COR-L47 (cell line): ENCODE data around the gene SOX5.
"Not testable (repeated sequence)": the region's sequence is repeated elsewhere in the genome, so short reads cannot be mapped to it uniquely, and the experiment has no call there.

Experiments used
- DNase-seq: peaks from one replicate; lab custom pipeline; 2025; lab: John Stamatoyannopoulos, UW

Gene SOX5

GRCh38 chr12:23909551-23909950, 39.9 kb downstream of the SOX5 start:
- DNase-seq = no peak

DNA sequence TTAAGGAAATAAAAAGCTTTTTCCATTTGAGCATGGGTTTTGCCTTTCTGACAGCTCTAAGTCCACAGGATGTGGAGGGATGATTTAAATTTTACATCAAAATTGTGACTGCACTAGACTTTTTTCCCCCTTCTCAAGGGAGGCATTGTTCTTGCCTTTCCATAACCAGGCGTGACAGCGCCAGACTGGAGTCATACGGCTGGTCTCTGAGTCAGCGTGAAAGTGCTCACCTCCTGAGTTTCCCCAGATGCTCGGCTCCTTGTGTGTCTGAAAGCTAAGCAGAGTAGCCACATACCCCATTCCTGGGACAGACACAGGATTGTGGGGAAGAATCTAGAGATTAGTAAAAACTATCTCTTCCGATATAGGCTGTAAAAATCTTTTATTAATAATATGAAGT, 43.1 kb downstream of the SOX5 start:
- DNase-seq = no peak

GRCh38 chr12:23899434-23899833, 50.0 kb downstream of the SOX5 start:
- no peak for DNase-seq

DNA sequence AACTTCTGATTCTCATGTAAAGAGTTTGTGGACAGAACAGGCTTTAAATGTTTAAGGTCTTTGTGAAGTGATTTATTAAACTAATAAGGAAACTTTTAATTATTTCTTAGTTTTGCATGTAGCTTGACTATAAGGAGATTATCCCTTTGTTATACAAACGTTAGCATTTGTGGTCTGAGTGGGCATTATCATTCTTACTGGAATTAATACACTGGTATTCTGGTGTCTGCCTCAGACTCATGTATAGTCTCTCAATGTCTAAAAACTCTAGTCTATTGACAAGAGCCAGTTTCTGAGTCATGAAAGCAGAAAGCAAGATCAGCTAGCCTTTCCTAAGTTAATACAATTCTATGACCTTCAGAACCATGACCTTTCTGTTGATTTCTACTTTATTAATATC, 51.3 kb downstream of the SOX5 start:
- DNase-seq = no peak

DNA sequence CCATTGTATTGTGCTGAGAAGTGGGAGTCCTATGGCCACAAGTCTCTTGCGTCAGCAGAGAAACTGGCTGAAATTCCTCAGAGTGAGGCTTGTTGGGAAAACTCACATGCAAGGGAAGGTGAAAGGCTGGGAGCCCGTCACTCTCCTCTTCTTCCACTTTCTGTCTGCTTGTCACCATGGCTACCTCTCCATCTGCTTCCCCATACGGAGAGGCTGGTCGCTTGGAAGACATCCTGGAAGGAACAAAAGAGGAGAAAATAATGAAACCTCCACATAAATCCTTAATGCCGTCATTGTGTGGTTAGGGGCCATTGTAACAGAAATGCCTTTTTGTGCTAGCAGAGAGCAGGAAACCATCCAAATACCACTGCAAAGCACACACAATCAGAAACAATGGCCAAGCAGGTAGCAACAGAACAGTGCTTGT, 53.7 kb downstream of the SOX5 start:
- DNase-seq = peak; percentile 11

- DNase-seq = no peak
Observed at GRCh38 chr12:23893611-23894010, 55.9 kb downstream of the SOX5 start.

DNA sequence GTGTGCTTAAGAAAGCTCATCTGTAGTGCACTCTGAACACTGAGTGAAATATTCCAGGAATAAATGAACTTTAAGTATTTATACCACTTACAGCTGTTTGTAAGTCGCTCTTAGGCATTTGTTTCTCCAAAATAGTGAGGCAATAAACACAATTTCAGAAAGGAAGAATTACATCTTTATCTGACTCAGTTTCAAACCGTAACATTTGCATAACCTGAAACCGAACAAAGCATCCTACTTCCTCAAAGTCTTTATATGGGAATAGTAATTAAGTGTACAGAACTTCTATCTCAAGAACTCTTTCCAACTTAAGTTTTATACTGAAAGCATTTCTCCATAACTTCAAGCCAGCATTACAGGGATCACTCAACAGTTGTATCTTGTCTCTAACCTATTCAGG, 58.4 kb downstream of the SOX5 start:
- no peak for DNase-seq

- DNase-seq = no peak
Observed at GRCh38 chr12:23889069-23889440, 60.4 kb downstream of the SOX5 start.

DNA sequence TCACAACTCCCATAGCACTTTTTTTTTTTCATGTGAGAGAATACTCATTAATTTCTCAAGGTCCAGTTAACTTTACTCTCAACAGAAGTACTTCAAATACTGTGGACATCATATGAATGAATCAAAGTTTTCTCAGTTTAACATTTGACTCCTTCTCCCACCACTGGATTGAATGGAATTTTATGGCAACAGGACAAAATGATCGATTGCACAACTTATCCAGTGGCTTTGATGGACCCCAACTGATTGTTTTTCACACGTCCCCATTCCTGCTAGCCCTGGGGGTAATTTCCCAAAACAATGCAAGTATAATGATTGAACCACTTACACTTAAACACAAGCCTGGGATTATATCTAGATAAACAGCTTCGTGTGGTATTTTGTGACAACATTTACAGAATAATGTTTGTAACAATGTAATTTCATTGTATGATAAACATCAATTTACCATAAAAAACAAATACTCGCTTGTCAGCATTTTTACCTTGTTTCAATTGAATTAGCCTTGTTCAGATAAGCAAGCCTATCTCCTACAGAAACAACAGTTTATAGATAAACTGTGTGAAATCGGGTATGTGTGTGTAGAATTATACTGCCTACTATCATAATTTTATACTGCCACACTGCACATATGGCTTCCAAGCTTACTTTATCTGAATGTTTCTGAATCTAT, 60.9 kb downstream of the SOX5 start:
- DNase-seq = no peak

DNA sequence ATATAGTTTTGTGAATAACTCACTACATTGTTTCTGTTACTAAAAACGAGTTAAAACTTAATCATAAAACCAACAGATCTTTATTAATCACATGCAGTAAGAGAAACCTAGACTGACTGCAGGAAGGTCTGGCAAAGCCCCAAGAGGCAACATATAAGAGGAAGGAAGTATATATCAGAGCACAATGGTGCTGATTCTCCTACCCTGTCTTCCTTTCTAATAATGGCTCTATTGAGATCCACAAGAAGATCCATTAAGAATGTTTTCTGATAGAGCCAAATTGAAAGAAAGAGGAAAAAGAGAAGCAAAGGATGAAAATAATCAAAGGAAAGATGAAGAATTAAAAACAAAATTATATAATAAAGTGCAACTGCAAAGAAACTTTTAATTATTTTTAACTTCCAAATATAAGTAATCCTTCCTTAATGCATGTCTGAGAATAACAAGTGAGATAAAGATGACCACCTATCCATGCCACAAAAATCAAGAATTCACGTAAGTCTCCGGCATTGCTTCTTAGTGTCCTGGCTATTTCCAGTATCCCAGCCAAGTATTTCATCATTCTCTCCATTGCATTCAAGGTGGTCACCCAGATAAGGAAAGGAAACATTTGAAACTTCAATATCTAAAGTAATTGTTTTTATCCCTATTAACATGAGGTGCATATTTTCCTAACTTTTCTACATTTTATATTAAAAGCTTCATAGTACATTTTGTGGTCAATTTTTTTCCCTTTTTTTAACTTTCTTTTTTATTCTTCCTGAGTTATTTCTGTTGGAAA, 62.2 kb downstream of the SOX5 start:
- no peak for DNase-seq

DNA sequence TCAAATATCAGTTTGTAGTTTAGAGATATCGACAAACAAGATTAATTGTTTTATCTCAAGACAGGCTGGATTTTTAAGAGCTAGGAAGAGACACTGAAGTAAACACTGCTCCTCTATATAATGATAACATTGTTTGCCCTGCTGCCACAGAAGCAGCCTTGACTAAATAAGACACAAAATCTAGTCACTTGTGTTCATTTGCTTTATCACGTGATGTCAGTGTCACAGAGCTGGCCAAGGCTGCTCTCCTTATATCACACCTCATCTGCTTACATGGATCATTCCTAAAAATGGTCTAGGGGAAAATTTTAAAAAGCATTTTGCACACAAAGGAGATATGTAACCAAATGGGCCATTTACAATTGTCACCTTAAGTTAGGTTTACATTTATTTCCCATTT, 64.1 kb downstream of the SOX5 start:
- no peak for DNase-seq

GRCh38 chr12:23884909-23885308, 64.6 kb downstream of the SOX5 start:
- DNase-seq = no peak

DNA sequence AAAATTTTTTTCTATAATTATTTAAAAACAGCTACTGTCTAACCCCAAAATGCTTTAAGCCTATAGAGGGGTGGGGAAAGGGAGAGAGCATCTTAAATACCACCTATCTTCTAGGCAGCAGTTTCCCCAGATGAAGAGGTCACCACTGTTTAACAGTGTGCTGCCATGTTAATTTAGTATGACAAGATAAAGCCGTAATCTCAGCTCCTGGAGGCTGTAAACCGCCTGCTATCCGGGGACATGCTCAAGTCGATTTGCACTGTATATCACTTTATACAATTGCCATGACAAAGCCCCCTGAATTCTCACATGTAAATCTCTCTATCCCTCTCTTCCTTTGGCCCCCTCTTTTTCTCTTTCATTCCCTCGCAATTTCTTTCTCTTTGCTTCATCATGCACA, 68.5 kb downstream of the SOX5 start:
- DNase-seq = no peak

DNA sequence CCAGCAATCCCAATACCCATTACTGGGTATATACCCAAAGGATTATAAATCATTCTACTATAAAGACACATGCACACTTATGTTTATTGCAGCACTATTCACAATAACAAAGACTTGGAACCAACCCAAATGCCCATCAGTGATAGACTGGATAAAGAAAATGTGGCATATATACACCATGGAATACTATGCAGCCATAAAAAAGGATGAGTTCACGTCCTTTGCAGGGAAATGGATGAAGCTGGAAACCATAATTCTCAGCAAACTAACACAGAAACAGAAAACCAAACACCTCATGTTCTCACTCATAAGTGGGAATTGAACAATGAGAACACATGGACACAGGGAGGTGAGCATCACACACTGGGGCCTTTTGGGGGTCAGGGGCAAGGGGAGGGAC, 72.9 kb downstream of the SOX5 start:
- not testable (repeated sequence) for DNase-seq

DNA sequence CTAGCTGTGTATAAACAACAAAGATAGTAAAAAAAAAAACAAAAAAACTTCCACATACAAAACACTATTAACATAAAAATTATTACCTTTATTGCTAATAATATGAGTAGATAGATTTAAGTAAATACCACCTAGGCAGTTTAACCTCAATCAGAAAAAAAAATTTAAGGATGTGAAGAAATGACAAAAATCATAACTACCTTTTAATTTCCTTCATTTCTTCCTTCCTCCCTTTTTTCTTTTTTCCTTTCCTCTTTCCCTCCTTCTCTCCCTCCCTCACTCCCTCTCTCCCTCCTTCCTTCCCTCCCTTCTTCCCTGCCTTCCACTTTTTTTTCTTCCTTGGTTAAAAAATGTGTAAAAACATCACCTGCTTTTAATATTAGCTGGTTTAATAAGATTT, 81.7 kb downstream of the SOX5 start:
- no peak for DNase-seq

DNA sequence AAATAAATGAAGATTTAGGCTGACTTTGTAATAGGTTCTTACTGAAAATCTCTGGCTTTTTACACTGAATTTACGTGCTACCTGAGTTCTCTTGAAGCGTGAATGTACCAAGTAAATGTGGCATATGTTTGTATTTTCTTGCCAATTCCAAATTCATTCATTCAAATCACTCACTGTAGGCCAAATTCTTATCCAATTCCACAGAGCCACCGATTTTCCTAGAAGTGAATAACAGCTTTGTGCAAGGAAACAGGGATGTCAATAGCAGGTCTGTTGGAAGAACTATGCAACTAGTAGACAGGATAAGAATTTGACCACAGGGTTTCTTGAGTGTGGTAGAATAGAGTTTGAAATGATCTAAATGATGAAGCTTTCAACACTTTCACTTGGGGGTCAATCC, 86.8 kb downstream of the SOX5 start:
- DNase-seq = no peak

- no peak for DNase-seq
Observed at GRCh38 chr12:23860019-23860418, 89.5 kb downstream of the SOX5 start.

DNA sequence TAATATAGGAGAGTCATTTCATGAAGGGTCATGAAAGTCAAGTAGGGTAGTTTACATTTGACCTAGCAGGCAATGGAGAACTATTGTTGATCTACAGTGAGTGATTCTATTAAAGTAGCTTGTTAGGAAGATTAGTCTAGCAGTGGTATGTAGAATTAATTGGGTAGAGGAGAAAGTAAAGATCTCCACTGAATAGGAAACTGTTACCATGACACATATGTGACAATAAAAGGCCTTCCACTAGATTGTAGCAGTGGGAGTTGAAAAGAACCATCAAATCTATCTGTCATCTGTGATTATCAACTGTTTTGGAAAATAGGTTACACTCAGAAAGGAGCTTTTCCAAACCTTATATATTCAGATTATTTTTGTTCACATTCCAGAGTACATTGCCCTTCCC, 92.3 kb downstream of the SOX5 start:
- DNase-seq = no peak

DNA sequence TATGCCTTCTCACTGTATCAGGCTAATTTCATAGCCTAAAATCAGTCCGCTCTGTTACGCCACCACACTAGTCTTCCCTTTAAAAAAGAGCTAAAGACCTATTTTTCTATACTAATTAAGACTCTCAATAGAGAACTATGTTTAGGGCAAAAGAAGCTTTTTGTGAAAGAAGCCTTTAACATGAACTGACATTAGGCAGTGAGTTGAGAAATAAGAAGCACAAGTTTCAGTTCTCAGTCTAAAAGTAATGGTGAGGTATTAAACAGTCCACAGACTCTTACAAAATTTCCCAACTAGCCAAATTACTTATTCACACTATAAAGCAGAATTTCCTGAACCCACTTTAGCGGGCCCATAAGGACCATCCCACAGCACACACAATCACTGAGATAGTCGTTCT, 93.7 kb downstream of the SOX5 start:
- no peak for DNase-seq

- no peak for DNase-seq
Observed at GRCh38 chr12:23854598-23854997, 94.9 kb downstream of the SOX5 start.

DNA sequence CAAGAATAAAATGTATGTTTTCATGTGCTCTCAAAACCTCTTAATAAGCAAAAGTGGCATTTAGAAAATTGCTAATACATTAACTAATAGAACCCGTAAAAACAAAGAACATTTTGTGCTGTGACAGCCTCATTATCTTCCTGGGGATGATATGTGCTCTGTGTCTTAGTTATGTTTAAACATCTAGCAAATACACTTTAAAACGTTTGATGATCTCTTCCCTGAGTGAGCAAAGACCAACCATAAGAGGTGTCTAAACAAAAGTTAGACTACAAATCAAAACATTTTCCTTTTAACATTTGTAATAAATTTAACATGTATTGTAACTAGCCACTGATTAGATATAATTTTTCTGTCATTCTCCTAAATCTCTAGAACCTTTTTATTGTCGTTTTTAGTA, 95.8 kb downstream of the SOX5 start:
- no peak for DNase-seq

DNA sequence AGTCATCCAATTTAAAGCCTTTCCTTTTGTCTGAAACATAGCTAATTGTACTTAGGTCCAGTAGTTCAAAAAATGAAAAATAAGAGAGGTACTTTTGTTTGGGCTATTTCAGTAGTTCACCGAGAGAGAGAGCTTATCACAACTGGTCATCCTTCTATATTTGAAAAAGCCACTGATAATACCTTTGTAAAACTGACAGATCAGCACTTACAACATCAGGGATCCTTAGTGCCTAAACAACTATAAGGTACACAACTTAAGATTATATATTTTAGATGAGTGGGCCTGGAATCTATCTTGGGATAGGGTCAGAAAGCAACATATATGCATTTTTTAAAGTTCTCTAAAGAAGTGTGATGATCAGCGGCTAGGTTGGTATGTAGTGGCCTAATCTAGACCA, 97.9 kb downstream of the SOX5 start:
- DNase-seq = no peak

DNA sequence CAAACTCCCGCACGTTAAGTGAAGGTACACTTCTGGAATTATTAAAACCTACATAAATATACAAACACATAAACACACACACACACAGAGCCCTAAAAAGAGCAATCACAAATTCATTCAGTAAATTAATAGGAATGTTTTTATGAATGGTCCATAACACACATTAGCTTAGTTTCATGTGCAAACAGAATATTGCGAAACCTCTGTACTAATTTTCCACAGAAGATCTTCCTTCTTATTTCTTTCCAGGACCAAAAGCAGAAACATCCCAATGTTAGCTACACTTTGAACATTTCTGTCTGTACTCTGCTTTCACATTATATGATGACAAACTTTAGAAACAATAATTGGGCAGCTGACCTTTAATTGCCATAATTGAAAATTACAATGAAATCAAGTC, 101.6 kb downstream of the SOX5 start:
- DNase-seq = no peak

DNA sequence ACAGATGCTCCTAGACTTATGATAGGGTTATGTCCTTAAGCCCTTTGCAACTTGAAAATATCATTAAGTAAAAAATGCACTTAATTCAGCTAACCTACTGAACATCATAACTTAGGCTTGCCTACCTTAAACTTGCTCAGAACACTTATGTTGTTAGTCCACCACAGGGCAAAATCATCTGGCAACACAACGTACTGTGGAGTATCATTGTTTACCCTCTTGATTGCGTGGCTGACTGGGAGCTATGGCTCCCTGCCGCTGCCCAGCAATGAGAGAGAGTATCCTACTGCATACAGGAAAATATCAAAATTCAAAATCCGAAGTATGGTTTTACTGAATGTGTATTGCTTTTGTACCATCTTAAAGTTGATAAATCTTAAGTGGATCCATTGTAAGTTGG, 105.5 kb downstream of the SOX5 start:
- DNase-seq = no peak
